ENCODE results near the gene UPK2.

- no peak for TF ChIP-seq CTCF (conservative IDR thresholded peaks at IDR 0.05; ENCODE audit: low read length)
- no peak for TF ChIP-seq EZH2phosphoT487 (IDR thresholded peaks at IDR 0.05; ENCODE audit: borderline replicate concordance)
Measured at GRCh38 chr11:119006656-119007055, 50.6 kb downstream of the UPK2 start.

All from Loucy (cell line).